Caco-2 (cell line): Measurements from ENCODE around the gene ADARB2. TPM values are rescaled to one million over a fixed set of nuclear protein-coding genes. Genes with fewer than 3 reads are reported as not detected.

Experiments
- BruUV-seq: library from RNA; stranded (reverse); fragments of 400-500 nt; replicated peaks from 2 replicates; lab custom pipeline; 2021; lab: Mats Ljungman, UMichigan
- CTCF ChIA-PET: fragments of 300-600 bp; sonication (Branson Sonifier 250); formaldehyde crosslinking; loops from one replicate; lab custom pipeline; 2022; ENCODE audit warnings: antibody characterized with exemption; lab: Charles Lee
- POLR2A ChIA-PET: fragments of 300-600 bp; sonication (Branson Sonifier 250); formaldehyde crosslinking; loops from one replicate; lab custom pipeline; 2022; ENCODE audit warnings: antibody characterized with exemption; lab: Charles Lee
- DNase-seq, 2 experiments: peaks; one replicate each; pipeline versions ENCODE4 v3.0.0 to v3.0.0-alpha.2; 2020 to 2022
- H3K27me3 ChIP-seq: replicated peaks from 2 replicates; pipeline ENCODE4 v1.6.0; 2011; ENCODE audit warnings: low read length; ENCODE audit not compliant: control insufficient read depth, insufficient read depth
- H3K36me3 ChIP-seq: 2 replicates; pipeline ENCODE4 v1.5.1; 2011; ENCODE audit warnings: low read length; ENCODE audit not compliant: control insufficient read depth, insufficient read depth
- H3K4me1 ChIP-seq: fragments of 250-450 bp; sonication (Bioruptor Pico); 2 replicates; pipeline ENCODE4 v1.5.1; 2020; ENCODE audit warnings: mild to moderate bottlenecking
- H3K4me3 ChIP-seq: 2 replicates; pipeline ENCODE4 v1.5.1; 2011; ENCODE audit warnings: low read depth, mild to moderate bottlenecking, control low read depth, low read length
- H3K9me3 ChIP-seq: fragments of 250-450 bp; sonication (Bioruptor Pico); 2 replicates; pipeline ENCODE4 v1.5.1; 2020; ENCODE audit warnings: mild to moderate bottlenecking, moderate library complexity
- H3K27ac Mint-ChIP-seq: one replicate; pipeline ENCODE4 v1.8.0; 2022; ENCODE audit warnings: mixed read lengths; ENCODE audit not compliant: unreplicated experiment
- H3K27me3 Mint-ChIP-seq: one replicate; pipeline ENCODE4 v1.8.0; 2022; ENCODE audit warnings: mixed read lengths; ENCODE audit not compliant: insufficient read depth, unreplicated experiment
- H3K36me3 Mint-ChIP-seq: one replicate; pipeline ENCODE4 v1.8.0; 2022; ENCODE audit warnings: mild to moderate bottlenecking, mixed read lengths; ENCODE audit not compliant: insufficient read depth, unreplicated experiment
- H3K4me1 Mint-ChIP-seq: one replicate; pipeline ENCODE4 v1.8.0; 2022; ENCODE audit warnings: low read depth, mixed read lengths; ENCODE audit not compliant: unreplicated experiment
- H3K4me3 Mint-ChIP-seq: one replicate; pipeline ENCODE4 v1.8.0; 2022; ENCODE audit warnings: mild to moderate bottlenecking, moderate library complexity, mixed read lengths; ENCODE audit not compliant: unreplicated experiment
- H3K9me3 Mint-ChIP-seq: one replicate; pipeline ENCODE4 v1.8.0; 2022; ENCODE audit warnings: mixed read lengths; ENCODE audit not compliant: unreplicated experiment
- intact Hi-C: fragments of 100-400 bp; cut with micrococcal nuclease; formaldehyde crosslinking; loops from one replicate; pipeline ENCODE4 v1.10.0; 2022; ENCODE audit not compliant: unreplicated experiment
- total RNA-seq: library from RNA; stranded (reverse); gene quantifications from 2 replicates; pipeline ENCODE4 v1.2.3, GENCODE V29; 2022
- TF ChIP-seq, protein P1 (sequence below), 2 experiments: fragments of 200-600 bp in 1 of 2; IDR thresholded peaks; 1 replicate in 1 of 2; 2 replicates in 1 of 2; pipeline versions ENCODE4 v1.5.1 to v1.8.0; 2011 to 2022; ENCODE audit warnings: antibody characterized with exemption in 1 of 2, control low read depth in 1 of 2, inconsistent platforms in 1 of 2, low read depth in 1 of 2, low read length in 1 of 2, mild to moderate bottlenecking in 1 of 2, moderate library complexity in 1 of 2; ENCODE audit not compliant: insufficient read depth in 1 of 2, severe bottlenecking in 1 of 2, unreplicated experiment in 1 of 2

The ADARB2 gene
- total RNA-seq, 1 experiment from 2014 or later = 0.27 TPM

DNA sequence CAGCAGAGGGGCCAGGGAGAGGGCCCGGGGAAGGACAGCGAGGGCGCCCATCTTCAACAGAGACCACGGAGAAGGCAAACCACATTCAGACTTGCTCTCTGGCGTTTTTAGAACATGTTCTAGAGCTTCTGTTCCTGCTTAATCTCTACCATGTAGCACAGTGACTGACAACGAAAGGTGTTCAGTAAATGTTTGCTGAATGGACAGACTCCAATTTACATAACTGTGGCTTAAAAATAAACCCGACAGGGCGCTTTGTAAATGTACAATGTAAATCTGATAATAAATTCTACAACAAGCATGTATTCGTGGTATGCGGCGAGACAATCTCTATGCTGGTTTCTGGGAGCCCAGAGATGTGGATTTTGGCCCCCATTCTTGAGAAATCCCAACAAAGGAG lies 10.5 kb downstream of the ADARB2 start:
- no peaks in the 10 kb centered on the region for H3K9me3 Mint-ChIP-seq
- H3K4me1 Mint-ChIP-seq = no peaks in the 10 kb centered on the region
- intact Hi-C loops = no loop called here
- Histone ChIP-seq H3K27me3 (no peaks in the 10 kb centered on the region; the same call in 1 of the 2 replicates), H3K36me3 (no peaks in the 10 kb centered on the region), H3K4me3 (no peak overlapping the region), H3K4me1 (no peaks in the 10 kb centered on the region), H3K9me3 (no peaks in the 10 kb centered on the region)
- peaks cover 53% of the 10 kb centered on the region for H3K27me3 Mint-ChIP-seq
- no peak overlapping the region for H3K4me3 Mint-ChIP-seq
- ChIA-PET CTCF (no interaction called here), POLR2A (no interaction called here)
- DNase-seq = no peak
- TF ChIP-seq, protein P1, sequence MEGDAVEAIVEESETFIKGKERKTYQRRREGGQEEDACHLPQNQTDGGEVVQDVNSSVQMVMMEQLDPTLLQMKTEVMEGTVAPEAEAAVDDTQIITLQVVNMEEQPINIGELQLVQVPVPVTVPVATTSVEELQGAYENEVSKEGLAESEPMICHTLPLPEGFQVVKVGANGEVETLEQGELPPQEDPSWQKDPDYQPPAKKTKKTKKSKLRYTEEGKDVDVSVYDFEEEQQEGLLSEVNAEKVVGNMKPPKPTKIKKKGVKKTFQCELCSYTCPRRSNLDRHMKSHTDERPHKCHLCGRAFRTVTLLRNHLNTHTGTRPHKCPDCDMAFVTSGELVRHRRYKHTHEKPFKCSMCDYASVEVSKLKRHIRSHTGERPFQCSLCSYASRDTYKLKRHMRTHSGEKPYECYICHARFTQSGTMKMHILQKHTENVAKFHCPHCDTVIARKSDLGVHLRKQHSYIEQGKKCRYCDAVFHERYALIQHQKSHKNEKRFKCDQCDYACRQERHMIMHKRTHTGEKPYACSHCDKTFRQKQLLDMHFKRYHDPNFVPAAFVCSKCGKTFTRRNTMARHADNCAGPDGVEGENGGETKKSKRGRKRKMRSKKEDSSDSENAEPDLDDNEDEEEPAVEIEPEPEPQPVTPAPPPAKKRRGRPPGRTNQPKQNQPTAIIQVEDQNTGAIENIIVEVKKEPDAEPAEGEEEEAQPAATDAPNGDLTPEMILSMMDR (IDR thresholded peaks at IDR 0.05; ENCODE audit: insufficient read depth in 1 of 2, low read depth in 1 of 2, low read length in 1 of 2, severe bottlenecking in 1 of 2, unreplicated experiment in 1 of 2) = no peak
- no TSS peak for BruUV-seq
- H3K27ac Mint-ChIP-seq = no peak overlapping the region
- no peaks in the 10 kb centered on the region for H3K36me3 Mint-ChIP-seq

DNA sequence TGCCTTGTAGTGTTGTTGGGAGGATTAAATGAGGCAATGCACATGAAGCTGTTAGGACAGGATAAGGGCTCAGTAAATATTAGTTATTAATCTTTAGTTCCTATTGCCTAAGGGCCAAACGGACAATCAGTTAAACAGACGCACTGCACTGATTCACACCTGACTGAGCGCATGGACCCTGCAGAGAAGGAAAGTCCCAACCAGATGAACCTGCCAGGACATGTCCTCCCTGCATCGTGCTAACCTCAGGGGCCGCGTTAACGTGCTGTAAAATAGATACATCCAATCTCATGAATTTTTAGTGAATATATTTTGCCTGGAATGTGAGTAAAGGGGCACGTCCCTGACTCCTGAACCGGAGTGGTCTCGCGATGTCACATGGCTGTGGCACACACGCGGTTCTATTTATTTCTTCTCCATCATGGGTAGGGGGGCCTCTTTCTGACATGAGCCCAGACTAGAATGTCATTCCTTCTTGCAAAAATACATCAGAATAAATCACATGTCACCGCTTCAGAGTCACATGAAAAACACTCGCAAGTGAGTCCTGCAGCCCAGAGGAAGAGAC lies 12.3 kb downstream of the ADARB2 start:
- no peaks in the 10 kb centered on the region; the same call in 1 of the 2 replicates for H3K27me3 ChIP-seq
- no peak overlapping the region for H3K4me3 Mint-ChIP-seq
- intact Hi-C loops = no loop called here
- no peaks in the 10 kb centered on the region for H3K4me1 Mint-ChIP-seq
- no peaks in the 10 kb centered on the region for H3K36me3 Mint-ChIP-seq
- no peaks in the 10 kb centered on the region for H3K9me3 ChIP-seq
- H3K27ac Mint-ChIP-seq = no peak overlapping the region
- peaks cover 53% of the 10 kb centered on the region for H3K27me3 Mint-ChIP-seq
- TF ChIP-seq, protein P1 (IDR thresholded peaks at IDR 0.05; ENCODE audit: insufficient read depth in 1 of 2, low read depth in 1 of 2, low read length in 1 of 2, severe bottlenecking in 1 of 2, unreplicated experiment in 1 of 2) = no peak
- H3K36me3 ChIP-seq = no peaks in the 10 kb centered on the region
- no peaks in the 10 kb centered on the region for H3K4me1 ChIP-seq
- CTCF ChIA-PET = no interaction called here
- no TSS peak for BruUV-seq
- DNase-seq = no peak
- POLR2A ChIA-PET = no interaction called here
- no peak overlapping the region for H3K4me3 ChIP-seq
- H3K9me3 Mint-ChIP-seq = no peaks in the 10 kb centered on the region

DNA sequence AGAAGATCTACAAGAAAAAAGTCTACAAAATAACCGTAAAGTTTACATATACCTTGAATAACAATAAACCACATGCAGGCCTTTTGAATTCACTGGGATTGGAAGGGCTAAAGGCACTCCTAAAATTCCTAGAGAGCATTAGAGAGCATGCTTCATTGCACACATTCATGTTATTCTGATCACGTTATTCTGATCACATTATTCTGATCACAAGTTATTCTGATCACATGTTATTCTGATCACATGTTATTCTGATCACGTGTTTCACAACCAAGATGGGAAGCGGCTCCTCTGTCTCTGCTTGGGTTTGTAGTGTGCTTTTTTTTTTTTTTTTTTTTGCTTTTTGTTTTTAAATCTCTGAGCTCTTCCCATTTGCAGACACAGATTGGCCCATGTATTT lies 20.5 kb downstream of the ADARB2 start:
- DNase-seq = no peak
- intact Hi-C loops = no loop called here
- no TSS peak for BruUV-seq

More for the DNA sequence above, 20.5 kb downstream of the ADARB2 start:
- POLR2A ChIA-PET = no interaction called here
- Mint-ChIP-seq H3K4me3 (no peak overlapping the region), H3K27ac (no peak overlapping the region), H3K9me3 (no peaks in the 10 kb centered on the region), H3K36me3 (no peaks in the 10 kb centered on the region), H3K4me1 (peaks cover 7% of the 10 kb centered on the region), H3K27me3 (peaks cover 31% of the 10 kb centered on the region)
- Histone ChIP-seq H3K4me1 (no peaks in the 10 kb centered on the region), H3K27me3 (no peaks in the 10 kb centered on the region), H3K9me3 (no peaks in the 10 kb centered on the region), H3K4me3 (no peak overlapping the region), H3K36me3 (no peaks in the 10 kb centered on the region)
- TF ChIP-seq, protein P1 (IDR thresholded peaks at IDR 0.05; ENCODE audit: insufficient read depth in 1 of 2, low read depth in 1 of 2, low read length in 1 of 2, severe bottlenecking in 1 of 2, unreplicated experiment in 1 of 2) = no peak
- CTCF ChIA-PET = no interaction called here
